Endothelial cell of umbilical vein (primary cell): ENCODE data around the gene ABHD14A. TPM values are rescaled to one million over a fixed set of nuclear protein-coding genes. Genes with fewer than 3 reads are reported as not detected.
A peak's percentile ranks its signal among the peaks of the same experiment; 100 is the strongest.

Experiments
- BruUV-seq: library from RNA; stranded (reverse); fragments of 400-500 nt; replicated peaks from 2 replicates; lab custom pipeline; 2021; lab: Mats Ljungman, UMichigan
- CTCF ChIA-PET: fragments of 300-600, 350-600 bp; sonication (Branson Sonifier 250); formaldehyde crosslinking; loops from one replicate; lab custom pipeline; 2021; ENCODE audit warnings: antibody characterized with exemption, inconsistent platforms; lab: Charles Lee
- POLR2A ChIA-PET: fragments of 300-600, 350-600 bp; sonication (Branson Sonifier 250); formaldehyde crosslinking; loops from one replicate; lab custom pipeline; 2021; ENCODE audit warnings: antibody characterized with exemption, inconsistent platforms; lab: Charles Lee
- DNase-seq: peaks from one replicate; pipeline ENCODE4 v3.0.0-alpha.2; 2011; ENCODE audit warnings: low read depth, low spot score
- FAIRE-seq: peaks from 2 replicates; lab custom pipeline; 2011; peaks lifted over from hg19 to GRCh38; lab: Jason Lieb, UNC
- H2AFZ ChIP-seq: 2 replicates; pipeline ENCODE4 v1.6.0; 2012; ENCODE audit warnings: low read depth, low read length, control low read depth, inconsistent platforms
- H3K27ac ChIP-seq: 2 replicates; pipeline ENCODE4 v1.5.1; 2011; ENCODE audit warnings: low read depth, mild to moderate bottlenecking, control low read depth, low read length, moderate library complexity; ENCODE audit not compliant: insufficient read depth
- H3K27me3 ChIP-seq, 2 experiments: 2 replicates each; pipeline versions ENCODE4 v1.6.0 to v1.6.1; 2011; ENCODE audit warnings: low read length in 2 of 2, mixed read lengths in 1 of 2; ENCODE audit not compliant: control insufficient read depth in 2 of 2, insufficient read depth in 2 of 2
- H3K36me3 ChIP-seq, 2 experiments: 2 replicates in 1 of 2; 3 replicates in 1 of 2; pipeline ENCODE4 v1.5.1; 2011; ENCODE audit warnings: low read length in 2 of 2, mild to moderate bottlenecking in 1 of 2, moderate library complexity in 1 of 2; ENCODE audit not compliant: control insufficient read depth in 2 of 2, insufficient read depth in 2 of 2; ENCODE audit errors: extremely low read depth in 1 of 2
- H3K4me1 ChIP-seq: 3 replicates; pipeline ENCODE4 v1.5.1; 2011; ENCODE audit warnings: mild to moderate bottlenecking, low read length; ENCODE audit not compliant: control insufficient read depth, insufficient read depth; ENCODE audit errors: extremely low read depth
- H3K4me2 ChIP-seq: 2 replicates; pipeline ENCODE4 v1.6.1; 2011; ENCODE audit warnings: low read length, control low read depth, mixed read lengths; ENCODE audit not compliant: insufficient read depth
- H3K4me3 ChIP-seq, 3 experiments: fragments of 200-600 bp in 1 of 3; sonication (generic), shearing (Covaris generic) in 1 of 3; replicated peaks in 1 of 3; 2 replicates each; pipeline ENCODE4 v1.5.1; 2011 to 2016; ENCODE audit warnings: control low read depth in 3 of 3, low read length in 3 of 3, mild to moderate bottlenecking in 2 of 3, inconsistent platforms in 1 of 3, low read depth in 1 of 3, moderate library complexity in 1 of 3; ENCODE audit not compliant: insufficient read depth in 1 of 3
- H3K79me2 ChIP-seq: 2 replicates; pipeline ENCODE4 v1.6.0; 2012; ENCODE audit warnings: low read length, inconsistent platforms; ENCODE audit not compliant: control insufficient read depth, insufficient read depth
- H3K9ac ChIP-seq: replicated peaks from 2 replicates; pipeline ENCODE3; 2011; ENCODE audit warnings: low read length, control low read depth; ENCODE audit not compliant: insufficient read depth; ENCODE audit errors: extremely low read depth
- H3K9me1 ChIP-seq: replicated peaks from 3 replicates; pipeline ENCODE4 v1.6.0; 2011; ENCODE audit warnings: mild to moderate bottlenecking, low read length; ENCODE audit not compliant: control insufficient read depth, insufficient read depth; ENCODE audit errors: extremely low read depth
- H3K9me3 ChIP-seq: replicated peaks from 2 replicates; pipeline ENCODE4 v1.5.1; 2012; ENCODE audit warnings: low read length, inconsistent platforms; ENCODE audit not compliant: control insufficient read depth, insufficient read depth
- H4K20me1 ChIP-seq: replicated peaks from 2 replicates; pipeline ENCODE3; 2011; ENCODE audit warnings: mild to moderate bottlenecking, low read length; ENCODE audit not compliant: control insufficient read depth, insufficient read depth; ENCODE audit errors: extremely low read depth
- EZH2 ChIP-seq: IDR thresholded peaks from 2 replicates; pipeline ENCODE4 v1.6.1; 2012; ENCODE audit warnings: borderline replicate concordance, low read depth, mild to moderate bottlenecking, moderate library complexity, low read length, inconsistent platforms; ENCODE audit not compliant: severe bottlenecking
- FOS ChIP-seq: IDR thresholded peaks from 2 replicates; pipeline ENCODE4 v1.6.1; 2011; ENCODE audit warnings: mild to moderate bottlenecking, low read length, moderate library complexity, borderline replicate concordance; ENCODE audit not compliant: insufficient read depth
- GATA2 ChIP-seq: IDR thresholded peaks from 2 replicates; pipeline ENCODE4 v1.7.0; 2011; ENCODE audit warnings: low read depth, mild to moderate bottlenecking, moderate library complexity, mixed read lengths, low read length; ENCODE audit not compliant: insufficient read length, insufficient read depth
- JUN ChIP-seq: IDR thresholded peaks from 2 replicates; pipeline ENCODE4 v1.6.1; 2011; ENCODE audit warnings: borderline replicate concordance, low read depth; ENCODE audit not compliant: insufficient read length, insufficient read depth
- MYC ChIP-seq: IDR thresholded peaks from one replicate; pipeline ENCODE4 v1.6.1; 2011; ENCODE audit warnings: mild to moderate bottlenecking, low read depth, low read length
- POLR2A ChIP-seq: IDR thresholded peaks from 2 replicates; pipeline ENCODE4 v1.6.1; 2012; ENCODE audit warnings: low read depth, mild to moderate bottlenecking, control low read depth, low read length
- POLR2AphosphoS5 ChIP-seq: IDR thresholded peaks from 2 replicates; pipeline ENCODE4 v1.6.1; 2012; ENCODE audit warnings: low read depth, mild to moderate bottlenecking, control low read depth, low read length, moderate library complexity; ENCODE audit not compliant: insufficient read depth
- dilution Hi-C: fragments of 300-500 bp; cut with MboI; formaldehyde crosslinking; loops from one replicate; pipeline ENCODE4 v1.15.0; 2019; ENCODE audit warnings: low sequenced_read_pairs; ENCODE audit not compliant: extremely low pct_ligation_motif_present
- intact Hi-C: fragments of 100-400 bp; cut with micrococcal nuclease; formaldehyde crosslinking; loops from one replicate; pipeline ENCODE4 v1.10.0; 2022
- polyA plus RNA-seq, 4 experiments: library from polyadenylated mRNA; depleted of rRNA in 3 of 4; stranded (reverse) in 3 of 4; unstranded in 1 of 4; fragments of >200 nt; gene quantifications; 2 replicates each; pipeline versions ENCODE4 v1.2.1 to v1.2.3, GENCODE V29; 2011 to 2012; ENCODE audit warnings: missing spikeins in 1 of 4
- total RNA-seq: library from RNA; stranded (reverse); gene quantifications from 2 replicates; pipeline ENCODE4 v1.2.3, GENCODE V29; 2021
- TF ChIP-seq, protein P1 (sequence below), 2 donors: IDR thresholded peaks; 1 replicate in 1 of 2; 2 replicates in 1 of 2; pipeline ENCODE4 v1.5.1; 2011; ENCODE audit warnings: low read length in 2 of 2, mild to moderate bottlenecking in 2 of 2, moderate library complexity in 2 of 2, control low read depth in 1 of 2, inconsistent platforms in 1 of 2, low read depth in 1 of 2; ENCODE audit not compliant: insufficient read depth in 1 of 2; ENCODE audit errors: extremely low read depth in 1 of 2
- TF ChIP-seq, protein P2 (sequence below): IDR thresholded peaks from 2 replicates; pipeline ENCODE4 v1.6.1; 2011; ENCODE audit not compliant: insufficient read depth, insufficient read length

ABHD14A gene
- total and polyA plus RNA-seq, 2 donors (not counting 3 experiments of a cell fraction or from before 2014, with no cell fraction given): 6.6 to 23.7 TPM

DNA sequence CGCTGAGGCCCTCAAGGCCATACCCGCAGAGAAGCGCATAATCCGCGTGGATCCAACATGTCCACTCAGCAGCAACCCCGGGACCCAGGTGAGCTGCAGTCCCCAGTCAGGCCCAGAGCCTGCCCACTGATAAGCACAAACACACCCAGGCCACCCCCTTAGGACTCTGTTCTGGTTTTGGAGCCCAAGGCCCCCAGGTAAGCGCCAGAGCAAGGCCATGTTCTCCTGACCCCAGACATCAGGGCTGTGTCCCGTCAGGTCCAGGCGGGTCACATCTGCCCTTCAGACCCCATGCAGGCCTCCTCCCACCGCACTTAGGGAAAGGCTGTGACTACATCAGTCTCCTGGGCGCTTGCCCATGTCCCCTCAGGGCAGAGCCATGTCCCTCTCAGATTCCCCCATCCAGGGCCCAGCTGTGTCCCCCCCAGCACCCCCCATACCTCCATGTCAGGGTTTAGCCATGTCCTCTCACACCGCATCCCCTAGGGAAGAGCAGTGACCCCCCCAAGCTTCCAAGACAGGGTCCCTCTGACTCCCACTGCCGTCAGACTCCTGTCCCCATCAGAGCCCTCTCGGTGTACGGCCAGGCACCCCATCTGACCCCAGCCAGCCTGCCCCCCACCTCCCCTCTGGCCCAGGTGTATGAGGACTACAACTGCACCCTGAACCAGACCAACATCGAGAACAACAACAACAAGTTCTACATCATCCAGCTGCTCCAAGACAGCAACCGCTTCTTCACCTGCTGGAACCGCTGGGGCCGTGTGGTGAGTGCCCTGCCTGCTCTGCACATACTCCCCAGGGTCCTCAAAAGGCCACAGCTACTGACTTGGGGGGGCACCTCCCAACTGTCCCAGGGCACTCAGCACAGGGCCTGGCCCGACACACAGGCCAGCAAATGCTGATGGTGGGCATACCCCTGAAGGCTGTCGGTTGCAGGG, 31.1 kb upstream of the ABHD14A start:
- Histone ChIP-seq H4K20me1 (no peaks in the 10 kb centered on the region), H3K79me2 (peaks cover 16% of the 10 kb centered on the region), H2AFZ (peak overlapping the region; percentile 87), H3K27ac (no peak overlapping the region), H3K9ac (no peak overlapping the region), H3K27me3 (no peaks in the 10 kb centered on the region), H3K9me1 (no peaks in the 10 kb centered on the region), H3K4me3 (no peak overlapping the region), H3K9me3 (no peaks in the 10 kb centered on the region), H3K4me2 (no peak overlapping the region), H3K36me3 (no peaks in the 10 kb centered on the region), H3K4me1 (peaks cover 21% of the 10 kb centered on the region)
- dilution Hi-C loops (no loop called here), intact Hi-C loops (loop anchor here (2.0 to 10.0 kb wide), 3 partner anchors 39 to 559 kb away; partner anchors contain the start of genes ACY1, DCAF1 and MANF)
- no TSS peak for BruUV-seq
- TF ChIP-seq POLR2AphosphoS5 (no peak), FOS (no peak), GATA2 (no peak), EZH2 (no peak), JUN (no peak), MYC (no peak), POLR2A (no peak)
- TF ChIP-seq, protein P1, sequence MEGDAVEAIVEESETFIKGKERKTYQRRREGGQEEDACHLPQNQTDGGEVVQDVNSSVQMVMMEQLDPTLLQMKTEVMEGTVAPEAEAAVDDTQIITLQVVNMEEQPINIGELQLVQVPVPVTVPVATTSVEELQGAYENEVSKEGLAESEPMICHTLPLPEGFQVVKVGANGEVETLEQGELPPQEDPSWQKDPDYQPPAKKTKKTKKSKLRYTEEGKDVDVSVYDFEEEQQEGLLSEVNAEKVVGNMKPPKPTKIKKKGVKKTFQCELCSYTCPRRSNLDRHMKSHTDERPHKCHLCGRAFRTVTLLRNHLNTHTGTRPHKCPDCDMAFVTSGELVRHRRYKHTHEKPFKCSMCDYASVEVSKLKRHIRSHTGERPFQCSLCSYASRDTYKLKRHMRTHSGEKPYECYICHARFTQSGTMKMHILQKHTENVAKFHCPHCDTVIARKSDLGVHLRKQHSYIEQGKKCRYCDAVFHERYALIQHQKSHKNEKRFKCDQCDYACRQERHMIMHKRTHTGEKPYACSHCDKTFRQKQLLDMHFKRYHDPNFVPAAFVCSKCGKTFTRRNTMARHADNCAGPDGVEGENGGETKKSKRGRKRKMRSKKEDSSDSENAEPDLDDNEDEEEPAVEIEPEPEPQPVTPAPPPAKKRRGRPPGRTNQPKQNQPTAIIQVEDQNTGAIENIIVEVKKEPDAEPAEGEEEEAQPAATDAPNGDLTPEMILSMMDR (IDR thresholded peaks at IDR 0.05; ENCODE audit: extremely low read depth in 1 of 2, insufficient read depth in 1 of 2, low read depth in 1 of 2, low read length in 2 of 2): no peak
- TF ChIP-seq, protein P2, sequence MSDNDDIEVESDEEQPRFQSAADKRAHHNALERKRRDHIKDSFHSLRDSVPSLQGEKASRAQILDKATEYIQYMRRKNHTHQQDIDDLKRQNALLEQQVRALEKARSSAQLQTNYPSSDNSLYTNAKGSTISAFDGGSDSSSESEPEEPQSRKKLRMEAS: no peak
- ChIA-PET CTCF (interaction anchor here (0.8 to 2.8 kb wide), 6 partner anchors 14 to 113 kb away, joined by 3 to 46 read pairs (median 8); partner anchors contain the start of genes ABHD14A, ABHD14B and DUSP7), POLR2A (interaction anchor here (0.6 to 2.1 kb wide), 2 partner anchors 10 to 52 kb away, joined by 4 to 6 read pairs; partner anchors contain the start of gene RPL29)
- FAIRE-seq: no peak
- DNase-seq: no peak
